HepG2 (cell line): ENCODE measurements around the gene IL17RC. TPM values are rescaled to one million over a fixed set of nuclear protein-coding genes. Genes with fewer than 3 reads are reported as not detected.

Experiments used
- ATF3 ChIP-seq: sonication (generic); formaldehyde crosslinking; IDR thresholded peaks from 2 replicates; pipeline ENCODE4 v1.4.0; 2020; ENCODE audit warnings: missing genetic modification reagents
- BRCA1 ChIP-seq: sonication (generic); formaldehyde crosslinking; IDR thresholded peaks from 2 replicates; pipeline ENCODE4 v1.4.0; 2020; ENCODE audit warnings: missing genetic modification reagents
- CBX1 ChIP-seq: IDR thresholded peaks from one replicate; pipeline ENCODE4 v1.6.1; 2016; ENCODE audit warnings: antibody characterized with exemption, low read depth
- MEF2D ChIP-seq: sonication (generic); formaldehyde crosslinking; IDR thresholded peaks from 2 replicates; pipeline ENCODE4 v1.5.1; 2020; ENCODE audit warnings: mild to moderate bottlenecking, missing genetic modification reagents
- NFIB ChIP-seq: sonication (generic); formaldehyde crosslinking; IDR thresholded peaks from 2 replicates; pipeline ENCODE4 v1.9.0; 2021; ENCODE audit warnings: missing genetic modification reagents, mild to moderate bottlenecking, borderline replicate concordance
- PHF5A ChIP-seq: IDR thresholded peaks from one replicate; pipeline ENCODE4 v1.6.1; 2018; ENCODE audit warnings: low read depth, missing genetic modification reagents; ENCODE audit not compliant: unreplicated experiment
- PHF8 ChIP-seq: sonication (generic); formaldehyde crosslinking; IDR thresholded peaks from 2 replicates; pipeline ENCODE4 v1.5.0; 2020; ENCODE audit warnings: missing genetic modification reagents
- RNF219 ChIP-seq: sonication (generic); formaldehyde crosslinking; IDR thresholded peaks from 2 replicates; pipeline ENCODE4 v1.5.0; 2020; ENCODE audit warnings: mild to moderate bottlenecking, missing genetic modification reagents
- ZFAT ChIP-seq: sonication (generic); formaldehyde crosslinking; conservative IDR thresholded peaks from 2 replicates; pipeline ENCODE4 v1.8.1; 2023; ENCODE audit warnings: missing genetic modification reagents, inconsistent platforms
- ZNF160 ChIP-seq: sonication (generic); formaldehyde crosslinking; IDR thresholded peaks from 2 replicates; pipeline ENCODE4 v1.8.0; 2022; ENCODE audit warnings: mild to moderate bottlenecking, inconsistent platforms, missing genetic modification reagents
- ZNF44 ChIP-seq: sonication (generic); formaldehyde crosslinking; IDR thresholded peaks from 2 replicates; pipeline ENCODE4 v1.5.1; 2020; ENCODE audit warnings: mild to moderate bottlenecking, missing genetic modification reagents
- ZNF512B ChIP-seq: sonication (generic); formaldehyde crosslinking; IDR thresholded peaks from 2 replicates; pipeline ENCODE4 v1.5.1; 2020; ENCODE audit warnings: missing genetic modification reagents, mild to moderate bottlenecking, borderline replicate concordance
- ZNF646 ChIP-seq: sonication (generic); formaldehyde crosslinking; IDR thresholded peaks from 2 replicates; pipeline ENCODE4 v1.9.0; 2021; ENCODE audit warnings: mild to moderate bottlenecking, missing genetic modification reagents
- ZXDC ChIP-seq: sonication (generic); formaldehyde crosslinking; IDR thresholded peaks from 2 replicates; pipeline ENCODE4 v1.5.0; 2020; ENCODE audit warnings: mild to moderate bottlenecking, missing genetic modification reagents
- polyA plus RNA-seq, 8 experiments: library from polyadenylated mRNA; depleted of rRNA in 3 of 8; stranded (reverse) in 7 of 8; unstranded in 1 of 8; fragments of >200 nt; fragmentation: Illumina TruSeq in 4 of 8; extraction: Trizol in 4 of 8; gene quantifications; 2 replicates each; pipeline versions ENCODE4 v1.2.1 to v1.2.3, GENCODE V29; 2011 to 2016; ENCODE audit warnings: low read depth in 4 of 8, missing spikeins in 1 of 8, mixed read lengths in 1 of 8; ENCODE audit not compliant: insufficient read depth in 1 of 8
- total RNA-seq, 5 experiments: library from RNA; depleted of rRNA; stranded (reverse); fragments of >200 nt; fragmentation: Illumina TruSeq; extraction: Trizol; gene quantifications; 2 replicates each; pipeline ENCODE4 v1.2.3, GENCODE V29; 2016; ENCODE audit warnings: low read depth in 1 of 5

IL17RC gene
- total and polyA plus RNA-seq, 2 of the 13 experiments (the other 11 are each of a cell fraction or from before 2014, with no cell fraction given), result 20.7 to 24.0 TPM

GRCh38 chr3:9932843-9933560 lies 16.1 kb downstream of the IL17RC start (continued):
- TF ChIP-seq NFIB (CRISPR knock-in tag), result no peak
- 0 out of 2 replicates have a peak, but pooled peaks have one; percentile 61 for TF ChIP-seq BRCA1 (CRISPR knock-in tag)
- TF ChIP-seq ATF3 (CRISPR knock-in tag), result peak; percentile 15; the same call in 1 of the 2 replicates
- no peak for TF ChIP-seq RNF219 (CRISPR knock-in tag)
- no peak for TF ChIP-seq ZNF44
- peak; percentile 82; the same call in 1 of the 2 replicates for TF ChIP-seq ZFAT (CRISPR knock-in tag)
- 0 out of 2 replicates have a peak, but pooled peaks have one; percentile 33 for TF ChIP-seq ZNF646 (CRISPR knock-in tag)
- peak; percentile 74 for TF ChIP-seq PHF8
- TF ChIP-seq CBX1, result peak; percentile 32
- TF ChIP-seq ZNF512B (CRISPR knock-in tag), result no peak
- 0 out of 2 replicates have a peak, but pooled peaks have one; percentile 58 for TF ChIP-seq ZXDC (CRISPR knock-in tag)
- no peak for TF ChIP-seq MEF2D (CRISPR knock-in tag)
- TF ChIP-seq PHF5A, result no peak
- TF ChIP-seq ZNF160 (CRISPR knock-in tag), result peak; percentile 10; the same call in 1 of the 2 replicates
